Measurements from ENCODE around the gene PNLIPRP3.

DNA sequence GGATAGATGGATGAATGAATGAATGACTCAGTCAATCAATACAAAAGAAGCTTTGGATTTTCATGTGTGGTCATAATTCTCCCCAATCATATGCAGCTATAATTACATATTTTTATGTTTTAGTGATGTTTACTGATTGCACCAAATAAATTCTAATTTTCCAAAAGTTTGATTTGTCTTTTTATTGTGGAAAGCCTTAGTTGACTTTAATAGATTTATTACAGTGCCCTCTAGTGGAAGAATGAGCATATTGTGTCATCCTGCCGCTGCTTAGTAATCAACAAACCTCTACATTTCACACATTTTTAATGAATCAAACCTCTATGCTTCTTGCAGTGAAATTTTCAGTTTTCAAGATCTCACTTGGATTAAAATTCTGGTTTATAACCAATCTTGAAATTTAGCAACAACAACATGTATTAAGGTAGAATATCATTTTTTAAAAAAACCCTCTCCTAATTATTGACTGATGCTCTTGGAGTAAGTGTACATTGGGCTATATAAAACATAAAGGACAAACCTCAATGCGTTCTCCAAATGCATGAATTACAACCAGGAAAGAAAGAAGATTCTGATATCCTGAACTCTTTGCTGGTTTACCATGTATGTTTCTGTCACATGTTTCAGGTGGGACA is 62.5 kb downstream of the PNLIPRP3 start:
- TF ChIP-seq, protein P1, sequence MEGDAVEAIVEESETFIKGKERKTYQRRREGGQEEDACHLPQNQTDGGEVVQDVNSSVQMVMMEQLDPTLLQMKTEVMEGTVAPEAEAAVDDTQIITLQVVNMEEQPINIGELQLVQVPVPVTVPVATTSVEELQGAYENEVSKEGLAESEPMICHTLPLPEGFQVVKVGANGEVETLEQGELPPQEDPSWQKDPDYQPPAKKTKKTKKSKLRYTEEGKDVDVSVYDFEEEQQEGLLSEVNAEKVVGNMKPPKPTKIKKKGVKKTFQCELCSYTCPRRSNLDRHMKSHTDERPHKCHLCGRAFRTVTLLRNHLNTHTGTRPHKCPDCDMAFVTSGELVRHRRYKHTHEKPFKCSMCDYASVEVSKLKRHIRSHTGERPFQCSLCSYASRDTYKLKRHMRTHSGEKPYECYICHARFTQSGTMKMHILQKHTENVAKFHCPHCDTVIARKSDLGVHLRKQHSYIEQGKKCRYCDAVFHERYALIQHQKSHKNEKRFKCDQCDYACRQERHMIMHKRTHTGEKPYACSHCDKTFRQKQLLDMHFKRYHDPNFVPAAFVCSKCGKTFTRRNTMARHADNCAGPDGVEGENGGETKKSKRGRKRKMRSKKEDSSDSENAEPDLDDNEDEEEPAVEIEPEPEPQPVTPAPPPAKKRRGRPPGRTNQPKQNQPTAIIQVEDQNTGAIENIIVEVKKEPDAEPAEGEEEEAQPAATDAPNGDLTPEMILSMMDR (IDR thresholded peaks at IDR 0.05; ENCODE audit: low read length): peak; percentile 70
- TF ChIP-seq EZH2 (optimal IDR thresholded peaks at IDR 0.05; ENCODE audit: low read depth, low read length) (no peak), EZH2phosphoT487 (IDR thresholded peaks at IDR 0.05; ENCODE audit: low read length) (no peak)
